ENCODE data around the gene DACT3. TPM values are rescaled to one million over a fixed set of nuclear protein-coding genes. Genes with fewer than 3 reads are reported as not detected.

DACT3 gene
- total RNA-seq, 1 donor from 2014 or later = 0.32 TPM

- no peak for ATAC-seq
Observed at GRCh38 chr19:46610413-46610775, 50.6 kb downstream of the DACT3 start.

- no peak for ATAC-seq
Observed at GRCh38 chr19:46609511-46610412, 51.2 kb downstream of the DACT3 start.

DNA sequence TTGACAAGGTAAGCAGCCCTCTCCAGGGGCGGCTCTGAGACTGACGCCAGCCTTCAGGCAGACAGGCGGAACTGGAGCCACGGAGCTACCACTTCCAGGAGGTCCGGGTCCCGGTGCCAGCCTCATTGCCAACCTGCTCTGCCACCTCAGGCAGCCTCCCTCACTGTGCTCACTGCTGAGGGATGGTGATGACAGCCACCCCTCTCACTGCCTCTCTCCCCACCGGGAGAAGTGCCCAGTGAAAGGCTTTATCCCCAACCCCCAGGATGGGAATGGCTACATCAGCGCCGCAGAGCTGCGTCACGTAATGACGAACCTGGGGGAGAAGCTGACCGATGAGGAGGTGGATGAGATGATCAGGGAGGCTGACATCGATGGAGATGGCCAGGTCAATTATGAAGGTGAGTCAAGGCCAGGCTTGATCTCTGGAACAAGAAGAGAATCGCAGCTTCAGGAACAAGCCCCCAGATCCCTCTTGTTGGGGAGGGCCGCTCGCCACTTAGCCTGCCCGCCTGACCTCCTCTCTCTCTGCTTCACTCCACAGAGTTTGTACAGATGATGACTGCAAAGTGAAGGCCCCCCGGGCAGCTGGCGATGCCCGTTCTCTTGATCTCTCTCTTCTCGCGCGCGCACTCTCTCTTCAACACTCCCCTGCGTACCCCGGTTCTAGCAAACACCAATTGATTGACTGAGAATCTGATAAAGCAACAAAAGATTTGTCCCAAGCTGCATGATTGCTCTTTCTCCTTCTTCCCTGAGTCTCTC lies 52.2 kb downstream of the DACT3 start:
- ATAC-seq = no peak

GRCh38 chr19:46608178-46608577 lies 52.8 kb downstream of the DACT3 start:
- no peak for ATAC-seq

DNA sequence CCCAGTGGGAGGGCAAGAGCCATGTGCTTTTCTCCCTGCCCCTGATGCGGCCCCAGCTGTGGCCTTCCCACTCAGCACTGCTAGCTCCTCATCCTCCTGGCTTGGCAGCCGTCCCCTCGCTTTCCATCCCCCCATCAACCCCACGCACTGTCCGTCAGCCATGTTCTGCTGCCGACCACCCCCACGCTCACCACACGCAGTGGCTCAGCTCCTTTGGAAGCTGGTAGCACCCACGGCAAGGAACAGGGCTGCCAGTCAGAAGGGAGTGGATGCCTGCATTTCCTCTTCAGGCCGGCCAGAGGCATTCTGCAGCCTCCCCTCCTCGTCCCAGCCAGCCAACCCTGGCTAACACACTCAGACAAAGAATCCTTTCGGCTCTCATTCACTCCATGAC lies 53.5 kb downstream of the DACT3 start:
- no peak for ATAC-seq

GRCh38 chr19:46606681-46607447 lies 54.1 kb downstream of the DACT3 start:
- no peak for ATAC-seq

GRCh38 chr19:46606019-46606418 lies 55.0 kb downstream of the DACT3 start:
- no peak for ATAC-seq

DNA sequence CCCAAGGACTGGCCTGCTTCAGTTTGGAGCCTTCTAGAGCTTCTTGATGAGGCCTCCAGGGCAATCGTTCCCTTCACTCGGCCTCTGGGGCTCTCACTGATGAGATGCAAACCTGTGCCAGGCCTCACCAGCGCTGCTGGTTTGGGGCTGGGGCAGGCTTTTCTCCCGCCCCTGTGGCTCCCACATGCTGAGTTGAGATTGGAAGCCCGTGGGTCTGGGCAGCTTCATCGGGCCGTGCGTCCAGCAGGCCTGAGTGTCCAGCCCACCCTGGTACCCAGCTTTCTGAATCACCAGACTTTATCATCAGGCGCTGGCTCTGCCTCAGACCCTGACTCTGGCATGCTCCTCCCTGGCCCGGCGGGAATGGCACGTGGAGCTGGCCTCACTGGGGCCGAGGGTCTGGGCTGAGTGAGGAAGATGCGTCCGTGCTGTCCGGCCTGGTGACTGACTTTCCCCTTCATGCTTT lies 55.6 kb downstream of the DACT3 start:
- no peak for ATAC-seq

DNA sequence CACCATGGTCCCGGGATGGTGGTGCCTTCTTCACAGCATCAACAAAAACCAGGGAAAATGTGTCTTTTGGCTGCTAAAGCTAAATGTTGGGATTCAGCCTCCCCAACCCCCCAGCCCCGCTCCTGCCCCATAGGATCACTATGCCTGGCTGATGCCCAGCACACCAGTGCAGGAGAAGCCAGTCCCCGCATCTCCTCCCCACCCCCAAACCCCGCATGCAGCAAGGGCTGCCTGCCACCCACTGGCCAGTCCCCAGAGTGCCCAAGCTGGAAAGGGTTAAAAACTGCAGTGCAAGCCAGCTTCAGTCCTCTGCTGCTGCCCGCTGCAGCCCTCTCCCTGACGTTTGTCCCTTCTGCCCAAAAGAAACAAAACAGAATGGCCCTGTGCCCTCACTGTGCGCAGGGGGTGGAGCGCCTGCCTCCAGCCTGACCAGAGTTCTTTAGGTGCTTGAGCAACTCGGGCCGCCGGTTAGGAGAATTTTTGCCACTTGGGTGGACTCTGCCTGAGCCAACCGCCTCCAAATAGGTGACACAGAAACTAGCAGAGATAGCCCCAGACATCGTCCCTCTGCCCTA lies 56.1 kb downstream of the DACT3 start:
- ATAC-seq = no peak

DNA sequence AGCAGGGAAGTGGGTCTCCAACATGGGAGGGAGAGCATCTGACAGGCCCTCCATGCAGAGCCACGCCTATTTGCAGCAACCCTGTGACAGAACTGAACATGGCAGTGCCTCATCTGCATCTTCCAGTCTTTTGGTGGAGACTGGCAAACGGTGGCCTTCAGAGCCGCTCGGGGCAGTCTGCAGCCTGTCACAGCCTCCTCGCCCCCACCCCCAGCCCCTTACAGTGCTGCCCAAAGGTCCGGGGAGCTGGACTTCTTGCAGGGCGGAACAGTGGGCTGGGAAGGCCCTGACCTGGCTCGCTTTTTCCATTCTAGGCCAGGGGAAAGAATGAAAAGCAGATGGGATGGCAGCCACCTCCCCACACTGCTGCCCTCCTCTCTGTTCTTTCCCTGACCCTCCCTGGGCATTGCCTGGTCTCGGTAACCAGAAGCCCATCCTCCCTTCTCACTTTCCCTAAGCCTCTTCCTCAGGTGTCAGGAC lies 57.2 kb downstream of the DACT3 start:
- ATAC-seq = no peak

GRCh38 chr19:46603195-46603637 lies 57.8 kb downstream of the DACT3 start:
- ATAC-seq = no peak

DNA sequence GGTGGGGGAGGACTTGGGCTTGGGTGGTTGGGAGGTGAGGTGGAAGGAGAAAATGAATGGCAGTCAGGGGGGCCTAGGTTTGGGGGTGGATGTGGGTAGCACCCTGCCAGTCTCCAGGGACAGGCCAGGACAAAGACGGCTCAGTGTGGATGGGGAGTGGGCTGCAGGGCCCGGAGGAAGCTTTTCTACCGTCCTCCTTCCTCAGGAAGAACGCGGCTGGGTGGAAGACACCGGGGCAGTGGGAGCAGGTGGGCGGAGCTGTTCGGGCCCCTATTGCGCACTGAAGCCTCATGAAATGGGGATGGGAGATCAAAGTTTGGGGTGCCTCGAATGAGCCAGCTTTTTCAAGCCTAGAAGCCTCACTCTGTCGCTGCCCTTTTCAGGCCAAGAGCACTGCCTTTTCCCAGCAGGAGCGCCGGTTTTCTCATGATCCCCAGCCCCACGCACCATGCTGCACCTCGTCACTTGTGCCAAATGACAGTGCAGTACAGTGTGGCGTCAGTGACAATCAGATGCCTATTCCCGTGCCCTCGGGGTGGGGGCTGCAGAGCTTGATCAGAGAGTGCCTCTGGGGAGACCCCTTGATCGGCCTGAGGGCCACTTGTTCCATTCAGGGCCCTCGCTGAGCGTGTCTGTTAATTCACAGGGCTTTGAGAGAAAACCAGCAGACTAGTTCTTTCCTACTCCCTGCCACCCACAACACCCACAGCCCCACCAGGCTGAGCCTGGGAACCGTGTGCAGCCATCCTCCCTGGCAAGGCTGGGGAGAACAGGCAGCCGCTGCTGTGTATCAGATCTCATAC lies 58.4 kb downstream of the DACT3 start:
- ATAC-seq = no peak

GRCh38 chr19:46601318-46602224 lies 59.4 kb downstream of the DACT3 start, which contains the start of gene CALM3:
TSS of gene CALM3 (plus strand) at chr19:46601330. CDS start at chr19:46601435, 105 bp downstream.
- ATAC-seq = no peak

DNA sequence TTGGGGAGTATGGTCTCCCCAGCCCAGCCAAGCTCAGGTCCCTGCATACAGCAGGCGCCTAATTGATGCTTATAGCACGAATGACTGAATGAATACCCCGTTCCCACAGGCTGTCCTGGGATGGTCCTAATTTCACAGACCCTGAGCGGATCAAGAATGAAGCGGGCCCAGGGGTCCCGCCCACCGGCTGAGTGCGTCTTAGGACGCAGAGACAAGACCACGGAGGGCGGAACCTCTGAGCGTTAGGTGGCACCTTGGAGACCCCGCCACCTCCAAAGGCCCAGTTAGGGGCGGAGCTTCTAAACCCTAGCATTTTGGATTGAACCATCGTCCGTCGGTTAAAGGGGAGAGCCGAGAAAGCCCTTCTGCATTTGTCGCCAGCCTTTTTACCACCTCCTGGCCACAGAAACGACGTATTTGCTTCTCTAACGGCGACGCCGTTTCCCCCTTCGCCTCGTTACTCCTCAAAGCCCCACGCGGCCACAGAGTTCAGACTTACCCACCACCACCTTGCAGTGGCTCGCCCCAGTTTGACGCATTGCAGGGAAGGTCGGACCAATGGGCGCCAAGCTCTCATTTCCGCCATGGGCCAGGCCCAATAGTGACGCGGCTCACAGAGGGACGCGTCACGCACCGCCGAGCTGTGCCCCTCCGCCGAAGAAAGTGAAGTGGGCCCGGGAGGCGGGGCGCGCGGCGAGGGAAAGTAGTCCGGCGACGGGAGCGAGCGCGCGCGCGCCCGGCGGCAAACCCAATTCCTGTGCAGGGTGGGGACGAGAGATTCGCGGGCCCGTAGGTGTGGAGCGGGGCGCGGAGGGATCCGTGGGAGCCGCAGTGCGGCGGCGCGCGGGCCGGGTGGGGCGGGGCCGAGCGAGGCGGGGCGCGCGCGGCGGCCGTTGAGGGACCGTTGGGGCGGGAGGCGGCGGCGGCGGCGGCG lies 60.3 kb downstream of the DACT3 start:
- peak; percentile 94 for ATAC-seq

DNA sequence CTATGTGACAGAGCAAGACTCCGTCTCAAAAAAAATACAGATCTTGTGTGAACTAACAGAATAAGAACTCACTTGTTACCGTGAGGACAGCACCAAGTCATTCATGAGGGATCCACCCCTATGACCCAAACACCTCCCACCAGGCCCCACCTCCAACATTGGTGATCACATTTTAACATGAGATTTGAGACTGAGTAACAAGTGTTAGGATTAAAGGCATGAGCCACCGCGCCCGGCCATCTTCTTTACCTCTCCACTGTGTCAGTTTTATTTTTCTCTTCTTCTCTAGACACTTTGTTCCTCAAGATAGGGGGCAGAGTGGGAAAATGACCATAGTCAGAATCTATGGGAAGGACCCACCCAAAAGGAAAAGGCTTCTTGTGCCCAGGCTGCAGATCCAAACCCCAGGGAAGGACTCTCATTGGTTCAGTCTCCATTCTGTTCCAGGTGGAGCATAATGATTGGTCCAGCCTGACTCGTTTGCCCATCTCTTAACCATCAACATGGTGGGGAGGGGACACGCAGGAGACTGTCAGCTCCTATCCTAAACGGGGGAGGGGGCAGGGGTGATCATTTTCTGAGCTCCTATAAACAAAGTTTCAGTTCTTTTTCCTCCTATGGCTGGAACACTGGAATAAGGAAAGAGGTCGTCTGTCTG lies 61.1 kb downstream of the DACT3 start:
- ATAC-seq = no peak

- ATAC-seq = no peak
Observed at GRCh38 chr19:46598372-46598917, 62.5 kb downstream of the DACT3 start.

All from esophagus mucosa (tissue), 1 donor.